ENCODE results near the gene PPP1R37. TPM values are rescaled to one million over a fixed set of nuclear protein-coding genes. Genes with fewer than 3 reads are reported as not detected.

PPP1R37 gene
- total RNA-seq, 2 experiments from 2014 or later = 20.9 to 21.2 TPM

- TF ChIP-seq CTCF (IDR thresholded peaks at IDR 0.05) = no peak
- ATAC-seq (no peak), DNase-seq (no peak)
- Mint-ChIP-seq H3K4me1 (ENCODE audit: low read depth) (peaks cover 65% of the 10 kb centered on the region), H3K36me3 (ENCODE audit: low read depth) (peaks cover 5% of the 10 kb centered on the region), H3K4me3 (no peak overlapping the region), H3K27ac (no peak overlapping the region), H3K9me3 (no peaks in the 10 kb centered on the region), H3K27me3 (no peaks in the 10 kb centered on the region)
- intact Hi-C loops (cut with micrococcal nuclease) = no loop called here
- CTCF ChIA-PET = interaction anchor here (1.0 to 1.4 kb wide), 2 partner anchors 26 to 27 kb away, joined by 3 read pairs; no protein-coding TSS in a partner anchor
- POLR2A ChIA-PET = interaction anchor here (1.0 to 1.4 kb wide), 3 partner anchors 10 to 21 kb away, joined by 3 read pairs; no protein-coding TSS in a partner anchor
Measured at GRCh38 chr19:45099467-45100191, 6.7 kb downstream of the PPP1R37 start.

- intact Hi-C loops (cut with micrococcal nuclease) = no loop called here
- no peak overlapping the region for H3K4me3 Mint-ChIP-seq
- TF ChIP-seq CTCF (IDR thresholded peaks at IDR 0.05) = no peak
- ChIA-PET POLR2A (interaction anchor here (1.4 kb wide), 2 partner anchors 10 to 11 kb away, joined by 3 read pairs; no protein-coding TSS in a partner anchor), CTCF (no interaction called here)
- peaks cover 66% of the 10 kb centered on the region for H3K4me1 Mint-ChIP-seq (ENCODE audit: low read depth)
- H3K9me3 Mint-ChIP-seq = no peaks in the 10 kb centered on the region
- H3K36me3 Mint-ChIP-seq (ENCODE audit: low read depth) = peaks cover 5% of the 10 kb centered on the region
- DNase-seq = no peak
- no peak overlapping the region for H3K27ac Mint-ChIP-seq
- no peak for ATAC-seq
- H3K27me3 Mint-ChIP-seq = no peaks in the 10 kb centered on the region
Measured at GRCh38 chr19:45100201-45100600, 7.2 kb downstream of the PPP1R37 start.

- H3K36me3 Mint-ChIP-seq (ENCODE audit: low read depth) = peaks cover 5% of the 10 kb centered on the region
- DNase-seq (no peak), ATAC-seq (no peak)
- H3K4me1 Mint-ChIP-seq (ENCODE audit: low read depth) = peaks cover 68% of the 10 kb centered on the region
- POLR2A ChIA-PET = interaction anchor here (1.4 kb wide), 1 partner anchor 10 kb away, joined by 3 read pairs; no protein-coding TSS in a partner anchor
- no peak overlapping the region for H3K4me3 Mint-ChIP-seq
- H3K27me3 Mint-ChIP-seq = no peaks in the 10 kb centered on the region
- no peaks in the 10 kb centered on the region for H3K9me3 Mint-ChIP-seq
- intact Hi-C loops (cut with micrococcal nuclease) = no loop called here
- CTCF ChIA-PET = interaction anchor here (1.4 to 3.4 kb wide), 2 partner anchors 13 to 25 kb away, joined by 4 to 17 read pairs; no protein-coding TSS in a partner anchor
- peak overlapping the region; percentile 10 for H3K27ac Mint-ChIP-seq
- TF ChIP-seq CTCF (IDR thresholded peaks at IDR 0.05) = no peak
Measured at GRCh38 chr19:45100846-45101252, 7.9 kb downstream of the PPP1R37 start.

GRCh38 chr19:45101806-45102205 is 8.8 kb downstream of the PPP1R37 start:
- no peaks in the 10 kb centered on the region for H3K27me3 Mint-ChIP-seq
- no peak for DNase-seq
- H3K4me1 Mint-ChIP-seq (ENCODE audit: low read depth) = peaks cover 59% of the 10 kb centered on the region
- no peaks in the 10 kb centered on the region for H3K9me3 Mint-ChIP-seq
- POLR2A ChIA-PET = interaction anchor here (0.6 to 1.4 kb wide), 3 partner anchors 9 to 100 kb away, joined by 3 read pairs; partner anchors contain the start of gene PPP1R37
- CTCF ChIA-PET = interaction anchor here (1.4 to 3.4 kb wide), 3 partner anchors 9 to 24 kb away, joined by 4 to 17 read pairs (median 11); partner anchors contain the start of gene PPP1R37
- H3K36me3 Mint-ChIP-seq (ENCODE audit: low read depth) = peaks cover 3% of the 10 kb centered on the region
- no peak overlapping the region for H3K27ac Mint-ChIP-seq
- intact Hi-C loops (cut with micrococcal nuclease) = no loop called here
- no peak for TF ChIP-seq CTCF (IDR thresholded peaks at IDR 0.05)
- ATAC-seq = no peak
- no peak overlapping the region for H3K4me3 Mint-ChIP-seq

- DNase-seq (no peak), ATAC-seq (no peak)
- POLR2A ChIA-PET = interaction anchor here (1.2 to 1.8 kb wide), 2 partner anchors 10 to 16 kb away, joined by 3 to 7 read pairs; partner anchors contain the start of gene PPP1R37
- Mint-ChIP-seq H3K4me3 (no peak overlapping the region), H3K4me1 (ENCODE audit: low read depth) (peaks cover 54% of the 10 kb centered on the region), H3K36me3 (ENCODE audit: low read depth) (peaks cover 3% of the 10 kb centered on the region), H3K27me3 (no peaks in the 10 kb centered on the region), H3K9me3 (no peaks in the 10 kb centered on the region), H3K27ac (no peak overlapping the region)
- no peak for TF ChIP-seq CTCF (IDR thresholded peaks at IDR 0.05)
- CTCF ChIA-PET = interaction anchor here (1.2 to 3.4 kb wide), 4 partner anchors 10 to 23 kb away, joined by 3 to 17 read pairs (median 8); partner anchors contain the start of gene PPP1R37
- intact Hi-C loops (cut with micrococcal nuclease) = no loop called here
Measured at GRCh38 chr19:45102481-45102880, 9.5 kb downstream of the PPP1R37 start.
